HG03378 (cell line): ENCODE results near the gene RABIF.

Experiments
- ATAC-seq: cut with Tn5 transposase; IDR thresholded peaks from one replicate; pipeline ENCODE4 v1.9.1; 2021; ENCODE audit warnings: mild to moderate bottlenecking, moderate library complexity; ENCODE audit not compliant: unreplicated experiment

The RABIF gene

DNA sequence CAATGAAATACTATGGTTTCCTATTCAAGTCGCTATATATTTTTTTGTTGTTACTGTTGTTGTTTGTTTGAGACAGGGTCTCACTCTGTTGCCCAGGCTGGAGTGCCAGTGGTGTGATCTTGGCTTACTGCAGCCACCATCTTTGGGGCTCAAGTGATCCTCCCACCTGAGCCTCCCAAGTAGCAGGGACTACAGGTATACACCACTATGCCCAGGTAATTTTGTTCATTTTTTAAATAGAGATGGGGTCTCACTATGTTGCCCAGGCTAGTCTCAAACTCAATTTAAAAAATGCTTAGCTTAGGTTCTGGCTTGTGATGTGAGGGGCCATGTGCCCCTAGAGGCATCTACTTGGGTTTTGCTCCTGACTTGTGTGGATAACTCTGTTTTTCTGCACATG is 9.8 kb downstream of the RABIF start:
- ATAC-seq: no peak

- no peak for ATAC-seq
These were observed 15.9 kb downstream of the RABIF start for GRCh38 chr1:202873026-202873425.

GRCh38 chr1:202871367-202871766 is 17.6 kb downstream of the RABIF start:
- ATAC-seq: no peak

GRCh38 chr1:202862679-202863560 is 26.0 kb downstream of the RABIF start:
- no peak for ATAC-seq

DNA sequence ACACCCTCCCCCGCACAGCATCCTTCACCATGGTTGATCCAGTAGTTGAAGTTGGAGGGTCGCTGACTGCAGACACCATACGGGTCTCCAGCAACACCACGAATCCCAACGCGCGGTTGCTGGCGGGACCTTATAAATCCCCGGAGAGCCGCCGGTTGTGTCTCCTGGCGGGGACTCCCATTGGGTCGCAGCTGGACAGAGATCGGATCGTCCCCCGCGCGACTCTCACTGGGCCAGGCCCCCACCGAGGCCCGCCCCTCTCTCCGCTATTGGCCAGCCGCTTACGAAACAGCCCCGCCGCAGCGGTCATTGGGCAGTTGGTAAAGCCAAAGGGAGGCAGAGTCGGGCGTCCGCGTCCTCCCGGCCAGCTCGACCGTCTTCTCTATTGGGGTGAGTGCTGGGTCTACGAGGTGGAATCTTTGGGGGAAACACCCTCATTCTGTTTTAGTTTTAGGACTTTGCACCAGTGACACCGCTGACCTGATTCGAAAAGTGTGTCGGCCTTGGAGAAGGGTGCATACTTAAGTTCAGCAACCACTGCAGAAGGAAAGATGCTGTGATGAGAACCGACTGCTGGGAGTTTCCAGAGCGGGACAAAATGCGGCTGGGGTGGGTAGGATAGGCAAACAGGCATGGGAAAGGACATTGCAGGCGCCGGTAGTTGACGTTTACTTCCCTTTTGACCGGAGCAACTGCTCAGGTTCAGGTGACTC is 27.4 kb downstream of the RABIF start:
- ATAC-seq: no peak

DNA sequence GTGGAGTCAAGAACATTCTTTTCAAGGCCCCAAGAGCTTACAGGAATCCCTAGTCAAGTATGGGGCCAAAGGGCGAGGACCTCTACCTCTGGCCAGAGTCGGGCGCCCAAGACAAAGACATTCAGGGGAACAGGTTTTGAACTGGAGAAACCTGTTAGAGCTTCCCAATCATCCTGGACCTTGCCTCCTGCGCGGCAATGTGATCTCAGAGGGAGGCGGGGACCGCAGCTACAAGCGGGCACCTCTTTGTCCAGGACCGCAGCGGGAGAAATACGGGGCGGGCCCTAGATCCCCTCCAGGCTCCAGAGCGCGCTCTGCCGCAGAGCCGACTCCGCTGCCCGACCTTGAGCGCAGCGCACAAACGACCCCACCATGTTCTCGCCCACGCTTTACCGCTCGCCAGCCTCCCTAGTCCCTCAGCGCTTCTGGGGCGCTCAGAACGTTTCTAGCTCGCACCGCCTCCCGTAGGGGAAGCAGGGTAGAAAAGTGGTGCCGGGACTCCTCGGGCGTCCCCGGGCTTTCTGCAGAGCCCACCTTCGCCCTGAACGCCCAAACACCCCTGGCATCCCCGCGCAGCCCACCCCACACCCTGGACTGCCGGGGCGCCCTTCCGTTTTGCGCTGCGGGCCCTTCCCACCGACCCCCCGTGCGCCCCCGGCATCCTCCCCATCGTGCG is 28.1 kb downstream of the RABIF start:
- ATAC-seq: no peak

DNA sequence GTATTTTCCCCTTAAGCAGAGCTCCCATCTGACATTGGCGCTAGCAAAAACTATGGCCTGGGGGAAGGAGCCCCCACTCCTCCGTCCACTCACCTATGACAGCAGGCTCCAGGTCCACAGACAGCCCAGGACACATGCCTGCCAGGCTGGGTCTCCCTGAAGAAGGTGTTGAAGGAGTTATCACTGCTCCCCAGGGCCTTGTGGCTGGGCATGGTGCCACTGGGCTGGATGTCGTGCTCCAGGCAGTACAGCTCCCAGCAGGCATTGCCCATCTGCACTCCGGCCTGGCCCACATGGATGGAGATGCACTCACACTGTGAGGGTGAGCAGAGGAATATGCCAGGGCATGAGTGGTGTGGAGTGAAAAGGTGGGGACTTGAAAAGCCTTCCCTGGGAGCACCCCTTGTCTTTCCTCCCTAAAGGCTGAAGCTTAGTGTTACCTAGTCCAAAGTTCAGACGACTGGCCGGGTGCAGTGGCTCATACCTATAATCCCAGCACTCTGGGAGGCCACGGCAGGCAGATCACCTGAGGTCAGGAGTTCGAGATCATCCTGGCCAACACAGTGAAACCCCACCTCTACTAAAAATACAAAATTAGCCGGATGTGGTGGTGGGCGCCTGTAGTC is 30.0 kb downstream of the RABIF start:
- no peak for ATAC-seq

DNA sequence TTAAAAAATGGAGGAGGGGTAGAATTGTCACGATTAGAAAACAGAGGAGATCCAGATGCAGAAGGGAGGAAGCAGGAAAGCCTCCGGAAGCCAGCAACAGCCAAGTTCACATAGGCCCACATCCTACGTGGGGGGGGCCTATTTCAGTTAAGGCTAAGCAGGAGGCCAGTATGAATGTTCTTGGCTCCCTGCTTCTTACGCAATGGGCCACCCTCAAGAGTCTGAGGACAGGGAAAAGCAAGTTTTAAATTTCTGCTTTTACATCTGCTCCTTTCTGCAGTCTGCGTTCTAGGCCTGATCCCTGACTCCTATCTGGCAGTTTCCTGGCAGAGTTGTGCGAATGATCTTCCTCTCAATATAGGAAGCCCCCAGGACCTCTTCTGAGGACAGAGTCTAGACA is 30.6 kb downstream of the RABIF start:
- no peak for ATAC-seq

DNA sequence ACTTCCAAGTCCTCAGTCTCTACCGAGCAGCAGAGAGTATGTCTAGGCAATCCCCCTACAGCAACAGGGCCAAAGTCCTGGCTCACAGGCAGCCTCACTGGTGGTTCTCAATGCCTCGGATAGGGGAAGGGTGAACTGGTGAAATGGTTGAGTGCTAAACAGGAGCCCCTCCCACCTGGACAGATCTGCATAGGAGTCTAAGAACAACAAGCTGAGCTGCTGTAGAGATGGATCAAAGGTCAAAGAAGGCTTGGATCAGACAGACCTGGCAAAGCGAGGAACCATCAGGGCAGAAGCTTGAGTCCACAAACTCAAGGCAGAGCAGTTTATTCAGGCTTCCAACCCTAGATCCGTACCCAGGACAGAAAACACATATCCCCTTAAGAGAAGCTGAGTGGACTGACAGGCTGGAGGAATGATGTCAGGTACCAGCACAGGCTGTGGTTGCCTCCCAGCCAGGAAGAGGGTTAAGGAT is 31.8 kb downstream of the RABIF start:
- no peak for ATAC-seq

DNA sequence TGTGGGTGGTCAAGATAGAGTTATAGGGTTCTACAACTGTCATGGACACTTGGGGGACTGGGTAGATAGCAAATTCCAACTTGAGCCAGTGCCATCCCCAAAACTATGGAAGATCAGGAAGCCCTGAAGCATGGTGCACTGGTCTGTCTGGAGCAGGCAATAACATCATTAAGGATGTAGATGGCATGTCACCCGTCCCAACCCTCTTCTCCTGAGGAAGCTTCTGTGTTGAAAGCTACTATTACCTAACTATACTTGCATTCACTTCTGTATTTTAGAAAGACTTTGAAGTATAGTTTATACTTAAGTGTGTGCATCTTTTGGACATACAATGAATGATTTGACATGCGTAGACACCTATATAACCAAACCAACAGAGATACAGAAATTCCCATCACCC is 32.9 kb downstream of the RABIF start:
- no peak for ATAC-seq

DNA sequence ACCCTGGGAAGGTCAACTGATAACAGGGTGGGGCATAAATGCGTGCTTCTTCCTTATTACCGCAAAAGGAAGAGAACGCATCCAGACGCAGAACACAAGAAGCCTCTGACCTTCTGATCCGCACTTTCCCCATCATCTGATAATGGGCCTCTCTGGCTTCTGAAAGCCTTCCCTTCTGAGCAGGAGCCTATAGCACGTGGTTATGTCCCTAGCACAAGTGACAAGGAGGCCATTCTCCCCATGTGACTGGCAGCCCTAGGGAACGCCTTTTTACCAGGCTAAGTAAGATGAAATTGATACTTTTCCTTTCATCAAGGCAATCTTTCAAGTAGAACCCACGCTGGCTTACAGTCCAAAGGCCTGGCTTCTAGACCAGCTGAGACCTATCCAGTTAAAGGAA is 34.2 kb downstream of the RABIF start:
- ATAC-seq: no peak

DNA sequence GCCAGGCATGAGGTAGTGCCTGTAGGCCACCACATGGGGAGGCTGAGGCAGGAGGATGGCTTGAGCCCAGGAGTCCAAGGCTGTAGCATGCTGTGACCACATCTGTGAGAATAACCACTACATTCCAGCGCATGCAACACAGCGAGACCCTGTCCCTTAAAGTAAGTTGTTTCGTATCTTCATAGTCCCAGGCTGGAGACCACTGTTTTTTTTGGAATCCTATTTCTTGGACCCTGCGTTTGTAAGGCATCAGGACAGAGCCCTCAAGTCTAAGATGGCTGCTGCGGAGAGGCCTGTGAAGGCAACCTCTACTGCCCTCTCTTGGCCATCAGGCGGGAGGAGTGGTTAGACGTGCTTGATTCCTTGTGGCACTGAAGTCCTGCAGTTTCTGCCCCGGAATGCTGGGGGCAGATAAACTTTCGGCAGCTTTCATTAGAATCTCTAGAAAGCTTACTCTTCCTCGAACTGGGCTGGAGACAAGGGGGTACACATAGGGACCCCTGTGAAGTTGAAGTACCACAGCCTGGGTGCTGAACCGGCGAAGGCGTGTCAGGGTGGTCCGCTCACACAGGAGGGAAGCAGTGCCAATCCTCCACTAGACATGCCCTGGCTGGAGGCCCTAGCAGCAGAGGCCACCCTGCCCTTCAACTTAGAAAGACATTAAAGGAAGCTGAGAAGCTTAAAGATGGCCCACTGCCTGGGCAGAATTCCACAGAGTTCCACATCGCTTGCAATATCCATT is 36.6 kb downstream of the RABIF start:
- ATAC-seq: no peak

- no peak for ATAC-seq
These were observed 38.2 kb downstream of the RABIF start for GRCh38 chr1:202850593-202851362.

DNA sequence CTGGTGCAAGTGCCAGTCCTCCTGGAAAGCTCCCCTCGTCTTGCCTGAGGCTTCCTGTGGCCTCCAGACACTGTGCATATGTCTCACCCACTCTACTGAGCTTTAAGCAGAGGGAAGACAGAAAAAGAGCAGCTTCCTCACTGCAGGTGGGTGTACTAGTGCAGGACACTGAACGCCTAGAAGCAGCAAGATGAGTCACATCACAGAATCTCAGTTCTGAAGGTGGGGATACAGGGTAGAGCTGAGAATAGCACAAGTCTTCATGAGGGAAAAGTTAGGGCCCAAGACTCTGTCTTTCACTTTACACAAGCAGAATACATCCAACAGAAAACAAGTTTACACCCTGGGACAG is 40.8 kb downstream of the RABIF start:
- peak; percentile 64 for ATAC-seq

GRCh38 chr1:202844935-202845334 is 44.0 kb downstream of the RABIF start:
- no peak for ATAC-seq

GRCh38 chr1:202844259-202844658 is 44.7 kb downstream of the RABIF start:
- ATAC-seq: no peak

DNA sequence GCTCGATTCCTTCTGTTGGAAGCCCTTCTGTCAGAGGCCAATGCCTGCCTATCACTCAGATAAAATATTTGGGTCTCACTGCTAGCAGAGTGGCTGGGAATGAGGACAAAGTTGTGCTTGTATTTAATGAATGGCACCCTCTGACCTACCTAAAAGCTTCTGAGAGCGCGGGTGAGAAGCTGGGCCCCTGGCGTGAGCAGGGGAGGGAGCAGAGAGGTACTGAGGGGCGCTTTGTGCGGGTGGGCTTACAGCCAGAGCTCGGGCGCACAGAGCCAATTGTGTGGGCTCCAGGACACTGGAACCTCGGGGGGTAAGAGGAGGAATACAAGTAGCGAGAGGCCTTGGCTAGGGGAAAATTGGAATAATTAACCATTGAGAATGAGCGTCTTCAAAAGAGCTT is 45.9 kb downstream of the RABIF start:
- no peak for ATAC-seq

DNA sequence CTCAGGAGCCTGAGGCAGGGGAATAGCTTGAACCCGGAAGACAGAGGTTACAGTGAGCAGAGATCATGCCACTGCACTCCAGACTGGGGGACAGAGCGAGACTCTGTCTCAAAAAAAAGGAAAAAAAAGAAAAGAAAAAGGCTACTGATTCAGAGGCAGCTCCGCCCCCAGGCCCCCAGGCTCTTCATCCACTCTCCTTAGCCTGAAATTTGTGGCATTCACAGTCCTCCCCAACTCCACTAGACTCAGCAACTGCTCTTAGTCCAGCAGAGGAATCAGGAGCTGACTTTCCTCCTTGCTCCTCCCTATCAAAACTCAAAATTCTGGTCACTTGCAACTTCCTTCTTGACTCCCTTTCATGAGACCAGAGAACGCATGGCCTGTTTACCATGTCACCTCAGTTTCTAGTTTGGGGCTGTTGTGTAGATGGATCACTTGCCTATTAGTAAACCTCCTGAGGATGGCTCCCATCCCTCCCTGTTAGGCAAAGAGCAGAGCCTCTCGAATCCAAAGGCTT is 51.1 kb downstream of the RABIF start:
- no peak for ATAC-seq

GRCh38 chr1:202836623-202837403 is 52.1 kb downstream of the RABIF start:
- no peak for ATAC-seq
